BJ (cell line): Measurements from ENCODE around the gene TAX1BP1. TPM values are rescaled to one million over a fixed set of nuclear protein-coding genes. Genes with fewer than 3 reads are reported as not detected.

Experiments used
- CTCF ChIA-PET: fragments of 350-600 bp; formaldehyde crosslinking; extraction: SDS; loops from one replicate; lab custom pipeline; 2021; ENCODE audit warnings: antibody characterized with exemption, inconsistent platforms; lab: Yijun Ruan, JAX
- POLR2A ChIA-PET: fragments of 300-600 bp; sonication (Branson Sonifier 250); formaldehyde crosslinking; extraction: SDS; loops from one replicate; lab custom pipeline; 2021; ENCODE audit warnings: antibody characterized with exemption; lab: Charles Lee
- DNase-seq: peaks from one replicate; pipeline ENCODE4 v3.0.0-alpha.2; 2011; ENCODE audit warnings: low read depth
- H3K27me3 ChIP-seq: 2 replicates; pipeline ENCODE4 v1.6.0; 2011; ENCODE audit warnings: low read length; ENCODE audit not compliant: control insufficient read depth, insufficient read depth
- H3K36me3 ChIP-seq: 2 replicates; pipeline ENCODE4 v1.5.1; 2011; ENCODE audit warnings: low read length; ENCODE audit not compliant: control insufficient read depth, insufficient read depth
- H3K4me3 ChIP-seq: 2 replicates; pipeline ENCODE4 v1.5.1; 2011; ENCODE audit warnings: low read depth, mild to moderate bottlenecking, control low read depth, low read length
- polyA minus RNA-seq: library from RNA; depleted of rRNA, polyadenylated mRNA; stranded (reverse); fragments of >200 nt; gene quantifications from 2 replicates; pipeline ENCODE4 v1.2.3, GENCODE V29; 2011; rRNA and poly(A)+ RNA removed
- polyA plus RNA-seq: library from polyadenylated mRNA; depleted of rRNA; stranded (reverse); fragments of >200 nt; gene quantifications from 2 replicates; pipeline ENCODE4 v1.2.3, GENCODE V29; 2011; rRNA removed
- TF ChIP-seq, protein P1 (sequence below): IDR thresholded peaks from 2 replicates; pipeline ENCODE4 v1.5.1; 2011; ENCODE audit warnings: low read depth, mild to moderate bottlenecking, control low read depth, inconsistent platforms, low read length, moderate library complexity; ENCODE audit not compliant: insufficient read depth

TAX1BP1 gene
- polyA plus RNA-seq (93.6 and 143 TPM in 2 replicates), polyA minus RNA-seq (90.0 and 141 TPM in 2 replicates)

DNA sequence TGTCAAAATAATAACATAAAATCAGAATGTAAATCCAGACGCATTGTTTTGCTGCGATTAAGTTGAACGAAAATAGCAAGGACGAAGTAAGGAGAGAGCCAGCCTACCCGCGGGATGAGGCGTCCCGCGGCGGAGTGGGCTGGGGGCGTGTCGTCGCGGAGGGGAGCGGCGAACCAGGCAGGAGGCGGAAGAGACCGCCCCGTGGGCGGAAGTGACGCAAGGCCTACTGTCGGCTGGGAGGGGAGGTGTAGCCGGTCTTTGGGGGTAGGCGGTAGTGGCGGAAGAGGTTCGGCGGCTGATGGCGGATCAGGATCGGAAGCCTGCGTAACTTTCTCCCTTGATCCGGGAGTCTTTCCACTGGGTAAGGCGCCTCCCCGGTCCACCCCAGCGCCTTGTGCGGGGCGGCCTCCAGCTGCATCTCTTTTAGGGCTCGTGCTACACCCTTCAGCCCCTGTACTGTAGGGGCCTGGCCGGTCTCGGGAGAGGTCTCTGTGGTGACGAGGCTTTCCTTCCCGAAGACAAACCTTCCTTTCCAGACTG, at the start of gene TAX1BP1:
Gene TAX1BP1 (plus strand): TSS at position 254 of the 540 bp plus-strand sequence. CDS start 8,363 bp downstream, outside the sequence.
- TF ChIP-seq, protein P1, sequence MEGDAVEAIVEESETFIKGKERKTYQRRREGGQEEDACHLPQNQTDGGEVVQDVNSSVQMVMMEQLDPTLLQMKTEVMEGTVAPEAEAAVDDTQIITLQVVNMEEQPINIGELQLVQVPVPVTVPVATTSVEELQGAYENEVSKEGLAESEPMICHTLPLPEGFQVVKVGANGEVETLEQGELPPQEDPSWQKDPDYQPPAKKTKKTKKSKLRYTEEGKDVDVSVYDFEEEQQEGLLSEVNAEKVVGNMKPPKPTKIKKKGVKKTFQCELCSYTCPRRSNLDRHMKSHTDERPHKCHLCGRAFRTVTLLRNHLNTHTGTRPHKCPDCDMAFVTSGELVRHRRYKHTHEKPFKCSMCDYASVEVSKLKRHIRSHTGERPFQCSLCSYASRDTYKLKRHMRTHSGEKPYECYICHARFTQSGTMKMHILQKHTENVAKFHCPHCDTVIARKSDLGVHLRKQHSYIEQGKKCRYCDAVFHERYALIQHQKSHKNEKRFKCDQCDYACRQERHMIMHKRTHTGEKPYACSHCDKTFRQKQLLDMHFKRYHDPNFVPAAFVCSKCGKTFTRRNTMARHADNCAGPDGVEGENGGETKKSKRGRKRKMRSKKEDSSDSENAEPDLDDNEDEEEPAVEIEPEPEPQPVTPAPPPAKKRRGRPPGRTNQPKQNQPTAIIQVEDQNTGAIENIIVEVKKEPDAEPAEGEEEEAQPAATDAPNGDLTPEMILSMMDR = no peak
- ChIA-PET POLR2A (interaction anchor here (0.5 to 0.9 kb wide), 2 partner anchors 540 to 1548 kb away, joined by 4 read pairs; partner anchors contain the start of gene HOXA13), CTCF (interaction anchor here (1.0 to 1.8 kb wide), 3 partner anchors 10 to 37 kb away, joined by 3 to 4 read pairs (median 3); no protein-coding TSS in a partner anchor)

DNA sequence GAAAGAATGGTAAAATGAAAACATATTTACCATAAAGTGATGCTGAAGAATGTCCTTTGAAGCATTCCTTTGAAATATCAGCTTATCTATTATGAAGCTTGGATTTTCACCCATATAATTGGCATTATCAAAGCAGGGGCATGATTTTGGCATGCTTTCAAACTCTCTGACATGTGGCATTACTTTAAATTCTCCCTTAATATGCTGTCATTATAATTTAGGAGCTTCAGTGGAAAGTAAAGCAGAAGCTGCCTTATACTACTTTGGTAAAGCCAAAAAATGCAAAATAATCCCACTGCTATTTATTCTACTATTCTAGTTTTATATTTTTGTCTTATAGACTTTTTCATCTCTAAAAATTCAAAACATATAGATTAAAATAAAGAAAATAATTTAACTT, 49.3 kb upstream of the TAX1BP1 start:
- CTCF ChIA-PET = interaction anchor here (2.0 kb wide), 1 partner anchor 11 kb away, joined by 6 read pairs; no protein-coding TSS in a partner anchor
- Histone ChIP-seq H3K27me3 (no peaks in the 10 kb centered on the region), H3K4me3 (no peak overlapping the region), H3K36me3 (no peaks in the 10 kb centered on the region)
- DNase-seq = no peak
- POLR2A ChIA-PET = interaction anchor here (0.5 kb wide), 1 partner anchor 506 kb away, joined by 4 read pairs; the partner anchor contains the start of gene HOXA11
- TF ChIP-seq, protein P1 = no peak

More for the DNA sequence above, at the start of gene TAX1BP1:
- Histone ChIP-seq H3K27me3 (no peaks in the 10 kb centered on the region), H3K4me3 (peak within 1 kb of the TSS; percentile 94), H3K36me3 (no peaks in the 10 kb centered on the region)
- peak; percentile 55 for DNase-seq

DNA sequence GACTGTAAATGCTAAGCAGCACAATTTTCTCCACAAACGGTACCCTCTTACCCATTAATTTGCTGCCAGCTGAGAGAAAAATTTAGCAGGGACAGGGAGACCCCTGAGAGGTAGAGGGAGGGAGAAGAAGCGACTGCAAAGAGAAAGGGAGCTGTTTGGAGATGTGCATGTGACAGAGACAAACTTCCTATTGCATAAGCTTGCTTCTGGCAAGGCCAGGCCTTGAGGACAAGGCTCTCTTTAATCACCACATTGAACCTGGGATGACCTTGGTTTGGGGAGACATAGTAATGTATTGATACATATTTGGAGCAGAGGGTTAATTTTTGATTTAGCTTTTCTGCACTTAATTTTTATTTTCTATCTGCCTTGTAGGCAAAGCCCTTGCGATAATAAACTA, 46.2 kb upstream of the TAX1BP1 start:
- Histone ChIP-seq H3K36me3 (no peaks in the 10 kb centered on the region), H3K4me3 (no peak overlapping the region), H3K27me3 (no peaks in the 10 kb centered on the region)
- CTCF ChIA-PET = interaction anchor here (1.6 kb wide), 1 partner anchor 403 kb away, joined by 6 read pairs; no protein-coding TSS in a partner anchor
- TF ChIP-seq, protein P1 = no peak
- no peak for DNase-seq
- POLR2A ChIA-PET = no interaction called here

DNA sequence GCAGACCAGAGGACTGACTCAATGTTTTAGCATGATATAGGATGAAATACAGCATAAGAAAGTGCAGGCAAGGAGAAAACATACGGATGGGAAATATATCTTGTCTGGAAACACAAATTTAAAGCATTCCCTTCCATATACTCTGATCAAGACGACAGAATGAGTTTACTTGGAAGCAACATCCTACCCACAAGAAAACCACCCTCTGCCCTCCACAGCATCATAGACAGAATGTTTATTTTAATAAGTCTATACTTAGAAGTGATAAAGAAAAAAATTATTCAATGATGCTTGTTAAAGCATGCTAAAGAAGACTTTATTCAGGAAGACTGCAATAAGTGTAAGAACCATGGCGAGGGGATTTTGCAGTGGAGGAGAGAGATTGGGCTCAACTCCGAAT, 44.9 kb upstream of the TAX1BP1 start:
- no peaks in the 10 kb centered on the region for H3K27me3 ChIP-seq
- no peaks in the 10 kb centered on the region for H3K36me3 ChIP-seq
- DNase-seq = no peak
- H3K4me3 ChIP-seq = no peak overlapping the region
- TF ChIP-seq, protein P1 = no peak
- ChIA-PET POLR2A (no interaction called here), CTCF (interaction anchor here (1.6 kb wide), 1 partner anchor 402 kb away, joined by 6 read pairs; no protein-coding TSS in a partner anchor)

DNA sequence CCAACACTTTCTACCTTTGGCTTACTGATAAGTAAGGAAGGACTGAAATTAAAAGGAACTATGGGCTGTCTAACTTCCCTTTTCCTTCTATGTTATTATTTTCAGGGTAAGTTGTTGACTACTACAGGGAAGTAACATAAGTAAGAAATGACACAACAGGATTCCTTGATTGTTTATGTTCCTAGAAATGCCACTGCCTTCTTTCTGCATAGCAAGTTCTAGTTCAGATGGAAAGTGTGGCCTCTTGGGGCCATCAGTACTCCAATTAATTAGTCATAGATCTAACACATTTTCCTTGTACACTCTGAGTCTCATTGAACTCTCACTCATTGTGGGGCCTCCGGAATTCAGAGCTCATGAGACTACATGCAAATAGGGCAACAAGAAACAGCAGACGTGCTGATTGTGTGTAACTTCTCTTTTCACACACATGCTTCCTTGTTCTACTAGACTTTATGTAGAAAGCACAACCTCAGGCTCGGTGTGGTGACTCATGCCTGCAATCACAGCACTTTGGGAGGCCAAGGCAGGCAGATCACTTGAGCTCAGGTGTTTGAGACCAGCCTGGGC, 42.0 kb upstream of the TAX1BP1 start:
- Histone ChIP-seq H3K36me3 (no peaks in the 10 kb centered on the region), H3K27me3 (no peaks in the 10 kb centered on the region), H3K4me3 (no peak overlapping the region)
- POLR2A ChIA-PET = no interaction called here
- CTCF ChIA-PET = interaction anchor here (0.9 kb wide), 1 partner anchor 9 kb away, joined by 5 read pairs; no protein-coding TSS in a partner anchor
- no peak for DNase-seq
- TF ChIP-seq, protein P1 = no peak
